Suppressor macrophage (primary cell): Measurements from ENCODE around the gene KIF12.
"Not testable (repeated sequence)": the region's sequence is repeated elsewhere in the genome, so short reads cannot be mapped to it uniquely, and the experiment has no call there.

Experiments
- DNase-seq, 4 experiments: peaks; one replicate each; pipeline ENCODE4 v3.0.0-alpha.2; 2020 to 2022
- total RNA-seq, 17 experiments: gene quantifications; one replicate each; lab custom pipeline; 2026; ENCODE audit warnings: mixed read lengths in 6 of 17, inconsistent platforms in 3 of 17; lab: John Stamatoyannopoulos, UW

Gene KIF12
- 0 to 1.3 (median 0) reads per million in 17 experiments for total RNA-seq

DNA sequence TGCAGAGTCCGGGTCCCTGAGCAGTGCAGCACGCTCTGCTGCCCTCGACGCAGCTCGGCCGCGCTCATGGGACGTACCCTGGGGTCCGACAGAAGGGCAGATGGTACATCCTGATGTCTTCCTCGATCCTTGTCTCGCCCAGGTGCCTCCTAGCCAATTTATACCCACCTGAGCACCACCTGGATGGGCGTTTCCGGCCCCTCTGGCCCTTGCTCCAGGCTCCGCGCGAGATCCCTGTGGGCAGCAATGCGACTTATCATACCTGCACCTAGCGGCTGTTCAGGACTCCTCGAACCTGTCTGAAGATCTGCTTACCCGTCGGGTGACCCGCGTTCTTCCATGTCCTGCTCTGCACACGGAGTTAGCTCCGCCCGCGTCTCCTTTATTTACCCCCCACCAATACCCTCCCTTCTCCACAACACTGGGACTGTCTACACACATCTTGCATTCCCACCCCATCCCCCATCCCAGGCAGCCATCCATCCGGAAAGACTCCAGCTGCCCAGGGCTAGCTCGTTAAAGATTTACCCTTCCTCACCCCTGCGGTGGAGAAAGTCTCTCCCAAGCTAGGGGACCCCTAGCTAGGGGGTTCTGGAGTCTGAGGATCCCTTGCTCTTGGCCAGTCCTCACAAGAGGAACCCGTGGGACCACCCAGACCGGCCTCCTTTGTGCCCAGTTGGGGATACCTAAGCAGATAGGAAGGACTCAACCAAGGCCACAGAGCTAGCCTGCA is at the start of gene KIF12:
Gene KIF12 (minus strand): TSS at position 357 of the 733 bp plus-strand sequence. CDS start 16 bp downstream, at position 341.
- no peak for DNase-seq

- DNase-seq = no peak
Observed at GRCh38 chr9:114146735-114147134, 47.6 kb upstream of the KIF12 start.

DNA sequence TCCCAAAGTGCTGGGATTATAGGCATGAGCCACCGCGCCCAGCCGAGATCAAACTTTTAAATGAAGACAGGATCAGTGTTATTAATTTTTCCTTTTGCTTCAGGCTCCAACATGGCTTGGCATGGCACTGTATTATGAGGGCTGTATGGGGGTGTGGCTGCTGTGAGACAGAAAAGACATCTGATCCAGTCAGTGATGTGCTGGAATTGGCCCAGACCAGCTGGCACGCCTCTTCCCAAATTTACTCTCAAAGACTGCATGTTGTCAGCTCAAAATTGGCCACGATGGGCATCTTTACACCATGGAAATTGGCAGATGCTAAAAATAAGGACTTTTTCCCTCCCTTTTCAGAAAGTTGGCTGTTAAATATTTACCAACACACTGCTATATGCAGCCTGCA is 44.1 kb upstream of the KIF12 start:
- no peak for DNase-seq

DNA sequence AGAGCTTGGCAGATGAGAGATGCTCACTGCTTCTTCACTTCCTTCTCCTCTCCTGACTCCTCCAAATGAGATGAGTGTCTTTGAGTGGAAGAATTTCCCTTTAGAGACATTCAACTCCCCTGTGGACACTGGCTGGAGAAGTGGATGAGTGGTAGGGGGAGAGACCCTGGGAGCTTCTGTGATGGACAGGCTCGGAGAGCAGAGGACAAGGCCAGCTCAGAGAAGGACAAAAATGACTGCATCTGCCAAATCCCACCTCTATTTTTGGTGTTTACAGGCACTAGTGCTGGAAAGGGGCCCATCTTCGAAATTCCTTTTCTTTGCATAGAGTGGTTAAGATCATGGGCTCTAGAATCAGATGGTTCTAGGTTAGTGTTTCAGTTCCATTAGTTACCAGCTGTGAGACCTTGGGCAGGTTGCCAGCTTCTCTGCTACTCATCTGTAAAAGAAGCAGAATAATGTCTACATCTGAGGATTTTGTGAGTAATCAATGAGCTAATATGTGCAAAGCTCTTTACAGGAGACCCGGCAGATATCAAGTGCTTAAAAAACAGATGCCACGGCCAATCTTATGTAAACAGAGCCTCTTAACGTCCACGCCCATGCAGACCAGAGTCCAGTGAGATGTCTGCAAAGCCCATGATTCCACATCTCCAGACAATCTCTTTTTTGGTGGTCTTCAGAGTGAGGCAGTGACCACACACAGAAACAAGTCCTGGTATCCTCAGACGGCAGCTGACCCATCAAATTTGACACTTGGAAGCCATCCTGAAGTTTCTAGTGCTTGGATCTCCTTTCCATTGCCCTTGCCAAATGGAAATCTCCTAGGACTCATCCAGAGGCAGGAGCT is 42.7 kb upstream of the KIF12 start:
- no peak for DNase-seq

- DNase-seq = no peak
Observed at GRCh38 chr9:114140850-114141249, 41.8 kb upstream of the KIF12 start.

DNA sequence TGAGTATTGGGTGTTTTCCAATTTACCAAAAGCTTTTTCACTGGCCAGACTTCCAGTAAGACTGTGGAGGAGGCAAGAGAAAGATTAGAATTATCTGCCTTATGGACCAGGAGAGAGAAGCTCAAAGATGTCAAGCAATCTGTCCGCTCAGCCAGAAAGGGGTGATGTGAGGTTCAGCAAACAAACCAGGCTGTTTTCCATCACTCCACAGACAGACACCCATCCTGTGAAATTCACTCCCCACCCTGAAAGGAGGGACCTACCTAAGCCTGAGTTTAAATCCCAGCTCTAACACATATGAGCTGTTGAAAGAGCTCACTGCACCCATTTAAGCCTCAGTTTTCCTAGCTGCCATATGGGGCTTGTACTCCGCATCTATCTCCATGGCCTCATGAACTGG is 41.3 kb upstream of the KIF12 start:
- no peak for DNase-seq

- DNase-seq = no peak
Observed at GRCh38 chr9:114139071-114139470, 40.0 kb upstream of the KIF12 start.

DNA sequence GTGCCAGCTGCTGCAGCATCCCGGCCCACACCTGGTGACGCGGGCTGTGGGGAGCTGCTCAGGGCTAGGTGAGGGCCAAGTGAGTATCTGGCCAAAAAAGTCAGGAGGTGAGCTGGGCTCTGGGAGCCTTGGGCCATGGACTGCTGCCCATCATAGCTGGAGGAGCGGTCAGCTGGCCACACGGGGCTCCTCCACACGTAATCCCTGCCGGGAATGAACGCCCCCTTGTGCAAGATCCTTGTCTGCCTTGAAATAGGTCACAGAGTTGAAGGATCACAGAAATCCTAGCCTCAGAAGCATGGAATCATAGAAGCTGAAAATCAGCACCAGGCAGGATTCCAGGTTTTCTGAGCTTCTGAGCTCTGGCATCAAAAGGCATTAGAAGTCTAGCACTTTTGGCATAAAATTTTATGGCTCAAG is 39.5 kb upstream of the KIF12 start:
- no peak for DNase-seq

DNA sequence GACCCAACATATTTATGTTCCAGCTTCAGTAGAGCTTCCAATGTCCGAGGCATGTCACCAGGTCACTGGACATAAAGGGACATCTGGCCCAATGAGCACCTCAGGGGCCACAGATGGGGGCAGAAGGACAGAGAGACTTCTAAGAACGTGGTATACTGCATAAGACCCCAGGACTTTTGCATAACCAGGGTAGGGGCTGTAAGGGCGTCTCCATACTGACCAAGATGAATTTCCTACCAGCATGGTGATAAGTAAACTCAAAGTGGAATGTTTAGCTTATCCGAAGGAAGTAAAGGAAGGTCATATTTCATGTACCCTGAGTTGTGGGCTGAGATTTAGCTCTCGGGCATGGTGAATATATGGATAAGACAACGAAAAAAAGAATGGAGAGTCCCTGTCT is 38.7 kb upstream of the KIF12 start:
- no peak for DNase-seq

GRCh38 chr9:114134827-114135396 is 35.8 kb upstream of the KIF12 start:
- no peak for DNase-seq

- DNase-seq = no peak
Observed at GRCh38 chr9:114132550-114132918, 33.4 kb upstream of the KIF12 start.

DNA sequence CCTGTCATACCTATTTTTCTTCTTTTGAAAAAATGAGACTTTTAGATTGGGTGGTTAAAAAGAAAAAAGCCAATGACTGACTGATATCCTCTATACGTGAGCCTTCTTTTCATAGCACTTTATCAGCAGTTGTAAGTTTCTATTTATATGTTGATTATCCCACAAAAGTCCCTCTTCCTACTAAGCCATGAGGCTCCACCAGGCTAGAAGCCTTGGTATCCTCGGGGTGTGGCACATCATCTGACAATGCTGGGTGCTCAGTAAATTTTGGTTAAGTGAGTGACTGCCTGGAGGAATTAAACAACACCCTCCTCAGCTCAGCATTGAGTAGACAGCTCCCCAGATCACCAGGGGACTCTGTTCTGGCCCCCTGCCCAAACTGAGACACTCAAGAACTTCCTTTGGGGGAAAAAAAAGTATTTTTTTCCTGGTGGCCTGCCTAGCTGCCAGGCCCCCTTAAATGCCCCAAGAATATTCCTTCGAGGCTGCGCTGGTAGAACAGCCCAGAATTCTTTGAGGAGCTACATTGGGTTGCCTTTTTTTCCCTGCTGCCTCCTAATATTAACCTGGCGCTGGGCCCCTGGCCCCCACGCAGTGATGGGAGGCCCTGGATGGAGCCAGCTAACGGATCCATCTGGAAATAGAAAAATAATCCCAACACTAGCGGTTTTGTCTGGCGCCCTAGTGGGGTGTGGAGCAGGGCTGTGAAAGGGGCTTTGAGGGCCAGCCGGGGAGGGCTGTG is 32.9 kb upstream of the KIF12 start:
- no peak for DNase-seq

GRCh38 chr9:114130624-114131277 is 31.7 kb upstream of the KIF12 start:
- no peak for DNase-seq

DNA sequence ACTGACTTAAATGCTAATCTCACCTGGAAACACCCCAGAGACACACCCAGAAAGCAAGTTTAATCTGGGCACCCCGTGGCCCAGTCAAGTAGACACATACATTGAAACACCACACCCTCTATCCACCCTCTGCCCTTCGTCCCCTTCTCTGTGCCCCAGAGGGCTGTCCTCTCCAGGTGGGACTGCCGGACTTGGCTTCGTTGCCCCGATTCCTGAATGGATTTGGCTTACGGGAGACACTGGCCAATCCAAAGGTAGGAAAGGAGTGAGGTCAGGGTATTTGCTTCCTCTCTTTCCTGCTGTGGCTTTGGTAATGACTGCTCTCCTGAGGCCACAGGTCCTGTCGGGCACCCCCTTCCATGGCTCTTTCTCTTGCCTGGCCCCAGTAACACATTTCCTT is 31.0 kb upstream of the KIF12 start:
- DNase-seq = no peak

GRCh38 chr9:114128759-114129158 is 29.7 kb upstream of the KIF12 start:
- not testable (repeated sequence) for DNase-seq

DNA sequence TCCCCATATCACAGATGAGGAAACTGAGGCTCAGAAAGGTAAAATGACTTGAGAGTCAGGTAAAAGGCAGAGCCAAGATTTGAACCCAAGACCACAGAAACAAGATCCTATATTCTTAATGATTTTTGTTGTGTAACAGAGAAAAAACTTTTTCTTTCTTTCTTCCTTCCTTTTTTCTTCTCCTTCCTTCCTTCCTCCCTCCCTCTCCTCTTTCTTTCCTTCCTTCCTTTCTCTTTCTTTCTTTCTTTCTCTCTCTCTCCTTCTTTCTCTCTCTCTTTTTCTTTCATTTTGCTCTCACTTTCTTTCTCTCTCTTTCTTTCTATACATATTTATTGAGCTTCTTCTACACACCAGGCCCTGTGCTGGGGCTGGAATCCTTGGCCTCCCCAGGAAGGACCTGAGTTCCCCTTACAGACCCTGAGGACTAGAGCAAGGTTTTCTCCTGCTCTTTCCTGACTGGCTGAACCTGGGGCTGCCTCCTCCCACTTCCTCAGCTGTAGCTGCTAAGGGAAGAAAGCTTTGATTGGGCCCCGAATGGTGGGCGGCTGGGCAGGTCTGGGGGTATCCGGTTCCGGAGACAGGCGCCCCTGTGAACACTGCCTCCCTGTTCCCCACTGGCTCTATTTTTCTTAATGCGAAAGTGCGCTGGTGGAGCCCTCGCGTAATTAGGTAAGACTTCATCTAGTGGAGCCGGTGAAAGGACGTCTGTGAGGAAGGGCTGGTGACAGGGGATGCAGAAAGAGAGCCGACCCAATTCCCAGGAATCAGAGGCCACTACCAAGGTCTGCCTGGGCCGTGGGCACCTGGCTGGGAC is 27.4 kb upstream of the KIF12 start:
- DNase-seq = no peak

DNA sequence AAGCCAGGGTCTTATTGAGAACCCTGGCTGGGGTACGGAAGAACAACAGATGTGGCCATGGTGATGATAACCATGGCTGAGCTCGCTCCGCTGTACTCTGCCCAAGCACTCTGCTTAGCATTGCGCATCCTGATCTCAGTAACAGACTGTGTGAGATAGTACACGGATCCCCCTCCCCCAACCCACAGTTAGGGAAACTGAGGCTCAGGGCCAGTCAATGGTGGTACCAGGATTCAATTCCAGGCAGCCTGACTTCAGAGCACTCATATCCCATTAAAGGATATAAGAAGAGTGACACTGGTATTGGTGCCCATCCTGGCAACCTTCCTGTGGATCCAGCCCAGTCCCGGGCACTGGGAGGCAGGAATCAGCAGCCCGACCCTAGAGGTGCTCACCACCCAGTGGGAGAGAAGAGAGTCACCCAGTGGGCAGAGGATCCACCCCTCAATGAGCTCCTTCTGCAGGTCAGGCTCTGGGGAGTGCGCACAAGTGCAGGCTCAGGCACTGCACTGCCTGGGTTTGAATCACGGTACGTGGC is 26.5 kb upstream of the KIF12 start:
- no peak for DNase-seq

- no peak for DNase-seq
Observed at GRCh38 chr9:114124666-114125475, 25.8 kb upstream of the KIF12 start.

DNA sequence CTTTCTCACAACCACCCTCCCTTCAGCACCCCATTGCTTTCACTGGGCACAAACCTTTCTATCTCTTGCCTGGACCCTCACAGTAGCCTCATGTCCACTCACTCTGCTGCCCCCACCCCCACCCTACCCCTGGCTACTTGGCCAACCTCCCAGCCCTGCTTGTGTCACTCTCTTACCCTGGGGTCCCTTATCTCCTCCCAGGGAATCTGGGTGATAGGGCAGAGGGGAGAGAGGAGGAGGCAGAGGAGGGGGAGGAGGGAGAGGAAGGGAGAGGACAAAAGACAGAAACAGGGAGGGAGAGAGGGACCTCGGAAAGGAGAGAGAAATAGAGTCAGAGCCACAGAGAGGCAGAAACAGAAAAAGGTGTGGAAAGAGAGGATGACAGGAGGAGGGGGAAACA is 25.0 kb upstream of the KIF12 start:
- DNase-seq = no peak
